Pancreas (tissue), 10 donors: Measurements from ENCODE around the gene FOSB. TPM values are rescaled to one million over a fixed set of nuclear protein-coding genes. Genes with fewer than 3 reads are reported as not detected.

Experiments used
- ATAC-seq, 4 donors: fragments of 200-7000 bp; cut with Tn5 transposase; one replicate each; pipeline versions ENCODE4 v1.8.0 to v1.9.1; 2020; ENCODE audit warnings: mild to moderate bottlenecking in 4 of 4, moderate library complexity in 4 of 4
- DNase-seq, 6 donors: peaks; one replicate each; pipeline ENCODE4 v3.0.0-alpha.2; 2020
- FAIRE-seq: peaks from 2 replicates; lab custom pipeline; 2012; peaks lifted over from hg19 to GRCh38; lab: Jason Lieb, UNC
- H3K27ac ChIP-seq, 4 donors: fragments of 200-600 bp; sonication (generic); 1 replicate in 3 of 4; 2 replicates in 1 of 4; pipeline versions ENCODE4 v1.5.0 to v1.8.0; 2020
- H3K27me3 ChIP-seq, 4 donors: fragments of 200-600 bp; one replicate each; pipeline ENCODE4 v1.8.0; 2021
- H3K36me3 ChIP-seq, 3 donors: fragments of 200-600 bp; sonication (generic) in 1 of 3; one replicate each; pipeline versions ENCODE4 v1.5.0 to v1.8.0; 2020 to 2021
- H3K4me1 ChIP-seq, 3 donors: fragments of 200-600 bp; one replicate each; pipeline ENCODE4 v1.8.0; 2021
- H3K4me3 ChIP-seq, 4 donors: fragments of 200-600 bp; sonication (generic) in 2 of 4; one replicate each; pipeline versions ENCODE4 v1.5.0 to v1.8.0; 2020 to 2021
- H3K9me3 ChIP-seq, 4 donors: fragments of 200-600 bp; one replicate each; pipeline ENCODE4 v1.8.0; 2021
- WGBS, 2 donors: extraction: QIAGEN DNeasy Blood & Tissue Kit; methylation state at CpG; one replicate each; pipeline ENCODE4 v1.1.7; 2013; 5-methylcytosine and 5-hydroxymethylcytosine counted together
- intact Hi-C, 3 donors: fragments of 100-400 bp; cut with DNase I; formaldehyde crosslinking; loops; one replicate each; pipeline versions ENCODE4 v1.11.1 to v1.14.2; 2022
- polyA plus RNA-seq, 2 donors: library from polyadenylated mRNA; stranded (reverse); fragments of 200-250 nt; gene quantifications; one replicate each; pipeline ENCODE4 v1.2.3, GENCODE V29; 2013
- total RNA-seq, 6 donors: library from RNA; stranded (reverse); fragmentation: NEBNext Ultra II Directional in 4 of 6; extraction: Animal tissue kit (Norgen Biotek cat#: 25700) in 4 of 6; gene quantifications; one replicate each; pipeline versions ENCODE4 v1.2.1 to v1.2.4, GENCODE V29; 2021 to 2023
- TF ChIP-seq, protein P1 (sequence below), 4 donors: fragments of 200-600 bp; sonication (generic) in 3 of 4; IDR thresholded peaks; one replicate each; pipeline versions ENCODE4 v1.5.0 to v1.8.0; 2021; ENCODE audit warnings: antibody characterized with exemption in 4 of 4
- donor health status: healthy with polysubstance abuse.
- donor health status: DM: no; HTN: no; CAD: no; lungs with moderate emphysema.
- donor health status: DM: no; HTN: no; CAD: no.
- donor health status: control.
- donor health status: control.
- donor health status: Bipolar disorder and iron deficiency.
- donor health status: DM: yes; HTN: yes; CAD: no.
- donor health status: DM: no; HTN: no; CAD: no.
- donor health status: DM: no; HTN: no; CAD: no.
- donor health status: DM: yes; HTN: yes; CAD: no.

The FOSB gene
- total and polyA plus RNA-seq, 8 donors, result 0.79 to 21.6 (median 6.2) TPM

DNA sequence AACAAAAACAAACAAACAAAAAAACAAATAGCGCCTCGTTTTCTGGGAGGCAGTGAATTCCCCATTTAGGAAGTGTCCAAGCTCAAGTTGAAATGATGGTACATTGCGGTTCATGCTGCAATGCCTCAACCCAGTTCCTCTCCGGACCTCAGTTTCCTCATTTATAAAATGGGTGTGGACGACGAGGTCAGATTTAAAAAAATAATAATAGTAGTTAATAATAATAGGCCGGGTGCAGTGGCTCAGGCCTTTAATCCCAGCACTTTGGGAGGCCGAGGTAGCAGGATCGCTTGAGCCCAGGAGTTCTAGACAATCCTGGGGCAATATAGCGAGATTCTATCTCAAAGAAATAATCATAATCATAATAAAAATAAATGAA lies 28.6 kb upstream of the FOSB start:
- ATAC-seq, result no peak
- Histone ChIP-seq H3K4me3 (peak overlapping the region; percentile 48 to 70 (median 64)), H3K36me3 (no peaks in the 10 kb centered on the region), H3K9me3 (no peaks in the 10 kb centered on the region), H3K4me1 (peaks cover 5 to 8% (median 6%) of the 10 kb centered on the region in 3 donors), H3K27me3 (no peaks in the 10 kb centered on the region), H3K27ac (peak overlapping the region; percentile 72 to 93 (median 85))
- DNase-seq, result no peak
- WGBS, 2 donors, result 25 to 27% methylated on average over 10 of the region's 10 CpGs
- TF ChIP-seq, protein P1, sequence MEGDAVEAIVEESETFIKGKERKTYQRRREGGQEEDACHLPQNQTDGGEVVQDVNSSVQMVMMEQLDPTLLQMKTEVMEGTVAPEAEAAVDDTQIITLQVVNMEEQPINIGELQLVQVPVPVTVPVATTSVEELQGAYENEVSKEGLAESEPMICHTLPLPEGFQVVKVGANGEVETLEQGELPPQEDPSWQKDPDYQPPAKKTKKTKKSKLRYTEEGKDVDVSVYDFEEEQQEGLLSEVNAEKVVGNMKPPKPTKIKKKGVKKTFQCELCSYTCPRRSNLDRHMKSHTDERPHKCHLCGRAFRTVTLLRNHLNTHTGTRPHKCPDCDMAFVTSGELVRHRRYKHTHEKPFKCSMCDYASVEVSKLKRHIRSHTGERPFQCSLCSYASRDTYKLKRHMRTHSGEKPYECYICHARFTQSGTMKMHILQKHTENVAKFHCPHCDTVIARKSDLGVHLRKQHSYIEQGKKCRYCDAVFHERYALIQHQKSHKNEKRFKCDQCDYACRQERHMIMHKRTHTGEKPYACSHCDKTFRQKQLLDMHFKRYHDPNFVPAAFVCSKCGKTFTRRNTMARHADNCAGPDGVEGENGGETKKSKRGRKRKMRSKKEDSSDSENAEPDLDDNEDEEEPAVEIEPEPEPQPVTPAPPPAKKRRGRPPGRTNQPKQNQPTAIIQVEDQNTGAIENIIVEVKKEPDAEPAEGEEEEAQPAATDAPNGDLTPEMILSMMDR (IDR thresholded peaks at IDR 0.05), result no peak
- no peak for FAIRE-seq
- intact Hi-C loops, result loop anchor here (2.0 to 5.0 kb wide), 3 partner anchors 33 to 43 kb away; no protein-coding TSS in a partner anchor

DNA sequence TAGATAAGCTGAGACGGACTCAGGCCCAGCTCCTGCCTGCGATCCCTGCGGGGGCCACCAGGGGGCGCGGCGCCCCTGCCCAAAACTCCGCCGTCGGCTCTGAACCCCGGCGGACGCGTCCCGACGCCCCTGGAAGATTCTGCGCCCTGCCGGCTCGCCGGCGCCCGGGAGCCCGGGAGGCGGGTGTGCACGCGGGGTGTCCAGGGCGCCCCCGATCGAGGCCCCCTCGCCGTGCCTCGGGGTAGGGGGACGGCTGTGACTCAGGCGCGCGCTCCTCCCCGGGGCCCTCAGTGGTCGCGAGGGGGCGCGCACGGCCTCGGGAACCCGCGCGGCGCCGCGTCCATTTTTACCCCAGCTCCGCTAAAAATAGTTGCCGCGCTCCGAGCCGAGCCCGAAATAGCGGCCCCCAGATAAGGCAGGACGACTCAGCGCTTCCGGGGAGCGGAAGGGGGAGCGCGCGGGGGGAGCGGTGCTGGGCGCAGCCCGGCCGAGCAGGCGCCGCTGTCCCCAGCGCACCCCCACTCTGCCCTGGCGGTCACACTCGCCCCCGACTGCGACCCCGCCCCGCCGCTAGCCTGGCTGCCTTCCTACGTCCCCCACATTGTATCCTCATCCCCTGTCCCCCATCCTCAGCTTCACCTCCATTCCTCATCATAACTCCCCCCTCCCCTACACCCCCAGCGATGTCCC lies 28.1 kb upstream of the FOSB start:
- intact Hi-C loops, result loop anchor here (2.0 to 5.0 kb wide), 3 partner anchors 33 to 43 kb away; no protein-coding TSS in a partner anchor
- no peaks in the 10 kb centered on the region for H3K9me3 ChIP-seq
- peaks cover 9 to 12% (median 10%) of the 10 kb centered on the region in 3 donors for H3K4me1 ChIP-seq
- 1% methylated on average over 63 to 78 of the region's 78 CpGs for WGBS, 2 donors
- H3K27ac ChIP-seq, result peak overlapping the region; percentile 72 to 93 (median 85)
- no peaks in the 10 kb centered on the region for H3K27me3 ChIP-seq
- ATAC-seq (peak; percentile 47 to 70 (median 66)), DNase-seq (peak; percentile 68 to 94 (median 82)), FAIRE-seq (no peak)
- TF ChIP-seq, protein P1 (IDR thresholded peaks at IDR 0.05), result peak; percentile 97 to 99 (median 99)
- H3K4me3 ChIP-seq, result peak overlapping the region; percentile 48 to 70 (median 64)
- H3K36me3 ChIP-seq, result no peaks in the 10 kb centered on the region

DNA sequence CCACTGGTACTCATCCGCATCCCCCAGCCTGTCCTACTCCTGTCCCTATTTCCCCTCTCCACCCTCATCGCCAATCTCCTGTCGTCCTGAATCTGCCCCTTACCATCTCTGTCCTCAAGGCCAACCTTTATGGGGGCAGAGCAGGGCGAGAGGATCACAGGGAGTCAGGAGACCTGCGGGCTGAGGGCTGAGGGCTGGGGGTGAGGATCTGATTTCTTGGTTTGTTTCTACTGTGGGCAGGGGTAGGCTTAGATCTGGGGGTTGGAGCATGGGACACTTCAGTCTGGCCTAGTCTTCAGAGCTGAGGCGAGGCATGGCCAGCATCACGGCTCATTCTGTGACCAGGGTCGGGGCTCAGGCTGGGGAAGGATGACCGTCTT lies 27.5 kb upstream of the FOSB start:
- Histone ChIP-seq H3K27ac (peak overlapping the region; percentile 72 to 93 (median 85)), H3K9me3 (no peaks in the 10 kb centered on the region), H3K36me3 (no peaks in the 10 kb centered on the region), H3K4me3 (peak overlapping the region in 2 of 4 donors; percentile 63 to 66), H3K4me1 (peaks cover 11 to 15% (median 11%) of the 10 kb centered on the region in 3 donors), H3K27me3 (no peaks in the 10 kb centered on the region)
- FAIRE-seq, result no peak
- TF ChIP-seq, protein P1 (IDR thresholded peaks at IDR 0.05), result no peak
- 63 to 67% methylated on average over 9 of the region's 9 CpGs for WGBS, 2 donors
- DNase-seq, result no peak
- ATAC-seq, result no peak
- intact Hi-C loops, result no loop called here

DNA sequence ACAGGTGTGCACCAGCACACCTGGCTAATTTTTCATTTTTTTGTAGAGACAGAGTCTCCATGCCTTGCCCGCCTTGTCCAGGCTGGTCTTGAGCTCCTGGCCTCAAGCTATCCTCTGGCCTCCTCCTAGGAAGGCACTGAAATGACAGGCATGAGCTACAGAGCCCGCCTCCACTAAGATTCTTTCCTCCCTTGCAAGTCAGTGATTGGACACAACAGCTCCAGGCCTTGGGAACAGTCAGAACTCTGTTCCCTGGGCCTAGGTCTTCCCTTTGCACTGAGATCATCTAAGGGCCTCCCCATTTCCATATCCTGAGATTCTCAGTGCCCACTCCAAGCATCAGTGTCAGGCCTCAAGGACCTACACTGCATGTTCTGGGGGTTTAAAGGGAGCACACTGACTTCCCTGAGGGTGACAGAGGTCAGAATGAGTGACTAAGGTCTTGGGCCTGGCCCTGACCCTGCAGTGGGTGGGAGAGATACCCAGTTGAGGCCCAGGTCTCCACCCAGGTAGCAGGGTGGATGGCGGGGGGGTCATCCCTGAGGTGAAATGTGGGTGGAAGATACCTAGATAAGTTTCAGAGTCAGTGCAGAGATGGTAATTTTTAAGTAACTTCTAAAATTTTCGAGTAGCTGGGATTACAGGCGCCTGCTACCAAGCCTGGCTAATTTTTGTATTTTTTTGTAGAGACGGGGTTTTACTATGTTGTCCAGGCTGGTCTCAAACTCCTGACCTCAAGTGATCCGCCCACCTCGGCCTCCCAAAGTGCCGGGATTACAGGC lies 26.7 kb upstream of the FOSB start:
- H3K27ac ChIP-seq, result no peak overlapping the region

More for the DNA sequence above, 26.7 kb upstream of the FOSB start:
- DNase-seq, result no peak
- Histone ChIP-seq H3K4me1 (peaks cover 11 to 15% (median 11%) of the 10 kb centered on the region in 3 donors), H3K27me3 (no peaks in the 10 kb centered on the region), H3K9me3 (no peaks in the 10 kb centered on the region), H3K4me3 (no peak overlapping the region), H3K36me3 (no peaks in the 10 kb centered on the region)
- ATAC-seq, result no peak
- intact Hi-C loops, result no loop called here
- TF ChIP-seq, protein P1 (IDR thresholded peaks at IDR 0.05), result no peak
- no peak for FAIRE-seq
- WGBS, 2 donors, result 86 to 91% methylated on average over 9 of the region's 9 CpGs
